Natural killer cell (primary cell): ENCODE data around the gene RGS19. TPM values are rescaled to one million over a fixed set of nuclear protein-coding genes. Genes with fewer than 3 reads are reported as not detected.
A peak's percentile ranks its signal among the peaks of the same experiment; 100 is the strongest.

Source experiments
- ATAC-seq, 3 donors: fragments of 150-1000 bp in 2 of 3; fragments of 200-7000 bp in 1 of 3; cut with Tn5 transposase; 1 replicate in 1 of 3; 2 replicates in 2 of 3; pipeline ENCODE4 v1.10.0; 2021; ENCODE audit warnings: mild to moderate bottlenecking in 2 of 3, moderate library complexity in 2 of 3
- DNase-seq, 2 donors: peaks; one replicate each; pipeline versions ENCODE4 v3.0.0 to v3.0.0-alpha.2; 2013 to 2021; ENCODE audit warnings: mixed read lengths in 1 of 2
- H3K27ac ChIP-seq: one replicate; pipeline ENCODE4 v1.5.1; 2013; ENCODE audit warnings: mild to moderate bottlenecking, low read length
- H3K27me3 ChIP-seq: one replicate; pipeline ENCODE4 v1.6.1; 2013; ENCODE audit warnings: low read length; ENCODE audit not compliant: control insufficient read depth, insufficient read depth
- H3K36me3 ChIP-seq: one replicate; pipeline ENCODE4 v1.6.1; 2013; ENCODE audit warnings: low read length; ENCODE audit not compliant: control insufficient read depth, insufficient read depth
- H3K4me1 ChIP-seq: one replicate; pipeline ENCODE4 v1.6.1; 2013; ENCODE audit warnings: low read length; ENCODE audit not compliant: control insufficient read depth, insufficient read depth
- H3K4me3 ChIP-seq: one replicate; pipeline ENCODE4 v1.5.1; 2013; ENCODE audit warnings: low read length
- H3K9me3 ChIP-seq: one replicate; pipeline ENCODE4 v1.6.1; 2013; ENCODE audit warnings: low read length; ENCODE audit not compliant: control insufficient read depth, insufficient read depth
- H3K27ac Mint-ChIP-seq, 2 donors: one replicate each; pipeline ENCODE4 v1.8.0; 2022; ENCODE audit warnings: mild to moderate bottlenecking in 2 of 2, mixed read lengths in 2 of 2, moderate library complexity in 1 of 2
- H3K27me3 Mint-ChIP-seq, 2 donors: one replicate each; pipeline ENCODE4 v1.8.0; 2022; ENCODE audit warnings: low read depth in 2 of 2, mixed read lengths in 2 of 2
- H3K36me3 Mint-ChIP-seq: one replicate; pipeline ENCODE4 v1.8.0; 2022; ENCODE audit warnings: mixed read lengths
- H3K4me1 Mint-ChIP-seq, 2 donors: one replicate each; pipeline ENCODE4 v1.8.0; 2022; ENCODE audit warnings: mixed read lengths in 2 of 2
- H3K4me3 Mint-ChIP-seq: one replicate; pipeline ENCODE4 v1.8.0; 2022; ENCODE audit warnings: mild to moderate bottlenecking, moderate library complexity, mixed read lengths
- H3K9me3 Mint-ChIP-seq, 2 donors: one replicate each; pipeline ENCODE4 v1.8.0; 2022; ENCODE audit warnings: mixed read lengths in 2 of 2
- WGBS: methylation state at CpG from one replicate; pipeline ENCODE4 v1.1.7; 2013; ENCODE audit warnings: missing lambda C conversion rate; ENCODE audit not compliant: insufficient coverage; 5-methylcytosine and 5-hydroxymethylcytosine counted together
- intact Hi-C: fragments of 100-400 bp; cut with micrococcal nuclease; formaldehyde crosslinking; loops from one replicate; pipeline ENCODE4 v1.14.2; 2022
- total RNA-seq, 4 donors: library from RNA; stranded (reverse); fragments of 120-200 nt in 1 of 4; gene quantifications; one replicate each; pipeline versions ENCODE4 v1.2.3 to v1.2.4, GENCODE V29; 2013 to 2022
- TF ChIP-seq, protein P1 (sequence below): fragments of 200-600 bp; IDR thresholded peaks from one replicate; pipeline ENCODE4 v1.8.0; 2022; ENCODE audit warnings: antibody characterized with exemption

Gene RGS19
- total RNA-seq, 3 donors from 2014 or later (not counting 1 experiment from before 2014, with no cell fraction given) = 61.9 to 76.4 (median 68.2) TPM

DNA sequence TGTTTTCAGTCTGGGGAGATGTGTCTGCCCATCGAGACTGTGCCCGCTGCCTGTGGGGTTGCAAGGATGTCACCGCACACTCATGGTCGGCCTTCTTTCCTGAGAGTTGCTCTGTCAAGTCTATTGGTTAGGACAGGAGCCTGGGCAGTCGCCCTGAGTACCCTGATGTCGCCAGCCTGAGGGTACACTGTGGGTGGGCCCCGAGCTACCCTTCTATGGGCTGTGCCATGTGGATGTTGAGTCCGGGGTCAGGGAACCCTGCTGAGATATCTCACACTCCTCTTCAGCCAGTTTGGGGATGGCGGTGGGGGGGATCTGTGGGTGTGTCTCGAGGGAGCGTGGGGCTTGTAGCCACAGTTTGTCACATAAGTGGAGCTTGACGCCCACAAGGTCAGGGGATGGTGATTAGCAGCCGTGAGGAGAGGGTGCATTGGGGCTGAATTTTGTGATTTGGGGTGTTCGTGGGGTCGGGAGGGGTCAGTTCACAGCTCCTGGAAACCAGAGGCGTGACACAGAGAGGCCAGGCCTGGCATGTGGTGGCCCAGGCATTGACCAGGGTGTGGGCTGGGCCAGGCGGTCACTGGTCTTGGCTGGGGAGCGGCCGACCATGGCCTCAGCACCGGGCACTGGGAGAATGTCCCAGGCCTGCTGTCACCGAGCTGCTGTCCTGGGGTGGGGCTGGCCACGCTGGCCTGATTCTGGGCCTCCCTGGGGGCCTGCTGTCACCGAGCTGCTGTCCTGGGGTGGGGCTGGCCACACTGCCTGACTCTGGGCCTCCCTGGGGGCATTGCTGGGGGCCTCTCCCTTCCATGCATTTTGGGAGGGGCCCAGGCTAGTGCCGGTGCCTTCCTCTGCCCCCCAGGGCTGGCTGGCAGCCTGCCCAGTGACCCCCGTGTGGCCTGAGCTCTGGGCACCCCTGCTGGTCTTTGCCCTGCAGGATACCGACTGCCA lies 29.7 kb upstream of the RGS19 start:
- no peak for DNase-seq
- H3K9me3 Mint-ChIP-seq = no peaks in the 10 kb centered on the region
- Histone ChIP-seq H3K36me3 (no peaks in the 10 kb centered on the region), H3K4me3 (no peak overlapping the region), H3K27ac (no peak overlapping the region), H3K27me3 (no peaks in the 10 kb centered on the region), H3K9me3 (no peaks in the 10 kb centered on the region), H3K4me1 (peaks cover 10% of the 10 kb centered on the region)
- TF ChIP-seq, protein P1, sequence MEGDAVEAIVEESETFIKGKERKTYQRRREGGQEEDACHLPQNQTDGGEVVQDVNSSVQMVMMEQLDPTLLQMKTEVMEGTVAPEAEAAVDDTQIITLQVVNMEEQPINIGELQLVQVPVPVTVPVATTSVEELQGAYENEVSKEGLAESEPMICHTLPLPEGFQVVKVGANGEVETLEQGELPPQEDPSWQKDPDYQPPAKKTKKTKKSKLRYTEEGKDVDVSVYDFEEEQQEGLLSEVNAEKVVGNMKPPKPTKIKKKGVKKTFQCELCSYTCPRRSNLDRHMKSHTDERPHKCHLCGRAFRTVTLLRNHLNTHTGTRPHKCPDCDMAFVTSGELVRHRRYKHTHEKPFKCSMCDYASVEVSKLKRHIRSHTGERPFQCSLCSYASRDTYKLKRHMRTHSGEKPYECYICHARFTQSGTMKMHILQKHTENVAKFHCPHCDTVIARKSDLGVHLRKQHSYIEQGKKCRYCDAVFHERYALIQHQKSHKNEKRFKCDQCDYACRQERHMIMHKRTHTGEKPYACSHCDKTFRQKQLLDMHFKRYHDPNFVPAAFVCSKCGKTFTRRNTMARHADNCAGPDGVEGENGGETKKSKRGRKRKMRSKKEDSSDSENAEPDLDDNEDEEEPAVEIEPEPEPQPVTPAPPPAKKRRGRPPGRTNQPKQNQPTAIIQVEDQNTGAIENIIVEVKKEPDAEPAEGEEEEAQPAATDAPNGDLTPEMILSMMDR = no peak
- no peak overlapping the region for H3K27ac Mint-ChIP-seq
- H3K4me3 Mint-ChIP-seq = no peak overlapping the region
- H3K36me3 Mint-ChIP-seq = no peaks in the 10 kb centered on the region
- no peak for ATAC-seq
- WGBS = 84% methylated on average over 26 of the region's 26 CpGs
- H3K4me1 Mint-ChIP-seq = peaks cover 0 to 11% of the 10 kb centered on the region in 2 donors
- H3K27me3 Mint-ChIP-seq = peaks cover 0 to 9% of the 10 kb centered on the region in 2 donors
- intact Hi-C loops = no loop called here

DNA sequence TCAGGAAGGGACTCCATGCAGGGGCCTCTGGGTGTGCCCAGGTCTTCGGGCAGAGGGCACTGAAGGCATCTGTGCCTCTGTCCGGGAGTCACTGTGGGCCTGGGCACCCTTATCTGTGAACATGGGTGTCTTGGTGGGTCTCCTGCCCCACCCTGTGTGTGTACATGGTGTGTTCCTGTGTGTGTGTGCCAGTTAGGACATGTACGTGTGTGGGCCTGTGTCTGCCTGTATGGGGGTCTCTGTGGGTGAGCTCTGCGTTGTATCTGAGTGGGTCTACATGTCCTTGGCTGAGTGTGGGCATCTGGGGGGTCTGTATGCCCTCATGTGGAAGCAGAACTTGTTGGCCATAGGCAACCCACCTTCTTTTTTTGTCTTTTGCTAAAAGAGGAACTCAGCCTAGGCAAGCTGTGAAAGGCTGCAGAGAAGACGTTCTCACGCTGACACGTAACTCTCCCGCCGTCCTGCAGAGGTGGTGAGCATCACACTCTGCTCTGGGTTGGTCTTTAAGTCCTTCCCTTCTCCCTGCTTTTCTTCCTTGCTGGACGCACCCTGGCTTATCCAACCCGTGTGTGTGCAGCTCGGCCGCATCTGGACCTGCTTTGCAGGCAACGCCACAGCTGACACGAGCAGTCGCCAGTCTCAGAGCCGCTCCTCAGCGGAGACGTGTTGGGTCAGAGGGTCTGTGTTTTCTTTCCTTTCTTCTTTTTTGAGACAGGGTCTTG lies 28.6 kb upstream of the RGS19 start:
- TF ChIP-seq, protein P1 = no peak
- H3K36me3 Mint-ChIP-seq = no peaks in the 10 kb centered on the region
- 46% methylated on average over 19 of the region's 19 CpGs for WGBS
- DNase-seq = peak in 1 of 2 donors; percentile 13
- H3K27me3 Mint-ChIP-seq = peaks cover 5 to 19% of the 10 kb centered on the region in 2 donors
- H3K9me3 ChIP-seq = no peaks in the 10 kb centered on the region
- H3K4me1 Mint-ChIP-seq = peaks cover 0 to 11% of the 10 kb centered on the region in 2 donors
- intact Hi-C loops = no loop called here
- no peak overlapping the region for H3K4me3 Mint-ChIP-seq
- peaks cover 10% of the 10 kb centered on the region for H3K4me1 ChIP-seq
- H3K36me3 ChIP-seq = no peaks in the 10 kb centered on the region
- H3K27ac ChIP-seq = peak overlapping the region; percentile 49
- no peak overlapping the region for H3K27ac Mint-ChIP-seq
- H3K27me3 ChIP-seq = peaks cover 4% of the 10 kb centered on the region
- H3K4me3 ChIP-seq = no peak overlapping the region
- ATAC-seq = no peak
- H3K9me3 Mint-ChIP-seq = no peaks in the 10 kb centered on the region

DNA sequence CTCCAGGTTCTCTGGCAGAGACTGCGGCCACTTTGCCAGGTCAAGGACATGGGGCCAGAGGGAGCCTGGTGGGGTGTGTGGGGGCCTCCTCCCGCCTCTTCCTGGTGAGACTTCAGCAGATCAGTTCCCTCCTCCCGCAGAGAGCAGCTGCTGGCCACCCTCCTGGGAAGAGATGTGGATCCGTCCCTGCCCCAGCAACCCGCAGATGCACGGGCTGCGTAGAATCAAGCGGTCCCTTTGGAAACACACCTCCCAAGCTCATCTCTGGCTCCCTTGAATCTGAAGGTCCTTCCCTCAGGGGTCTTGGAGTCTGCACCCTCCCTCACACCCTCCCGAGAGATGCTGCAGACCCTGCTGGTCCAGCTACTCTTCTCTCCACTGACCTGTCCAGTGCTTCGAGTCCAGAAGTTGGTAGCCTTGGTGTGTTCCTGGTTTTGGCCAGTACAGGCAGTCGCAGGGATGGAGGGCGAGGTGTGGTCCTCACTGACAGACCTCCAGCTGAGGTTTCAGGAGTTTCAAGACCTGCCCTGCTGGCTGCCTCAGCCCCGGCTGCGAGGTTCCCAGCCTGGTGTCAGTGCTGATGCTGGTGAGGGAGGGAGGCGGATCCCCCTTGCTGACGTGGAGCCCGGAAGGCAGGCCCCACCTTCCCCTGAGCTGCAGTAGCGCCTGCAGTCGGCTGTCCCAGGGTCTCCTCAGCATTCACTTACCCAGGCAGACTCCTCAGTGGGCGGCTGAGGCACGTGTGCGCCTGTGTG lies 27.8 kb upstream of the RGS19 start, which contains the start of gene NPBWR2:
TSS of gene NPBWR2 (minus strand) at position 585 of the 755 bp plus-strand sequence. CDS start 734 bp downstream, outside the sequence.
- peak within 1 kb of the TSS; percentile 49 for H3K27ac ChIP-seq
- DNase-seq (peak; percentile 15 to 59), ATAC-seq (peak in 2 of 3 donors; percentile 55 to 72)
- Mint-ChIP-seq H3K36me3 (no peaks in the 10 kb centered on the region), H3K27me3 (peaks cover 5 to 22% of the 10 kb centered on the region in 2 donors), H3K4me3 (no peak within 1 kb of the TSS), H3K4me1 (peaks cover 0 to 15% of the 10 kb centered on the region in 2 donors), H3K27ac (no peak within 1 kb of the TSS), H3K9me3 (no peaks in the 10 kb centered on the region)
- no peak within 1 kb of the TSS for H3K4me3 ChIP-seq
- peaks cover 17% of the 10 kb centered on the region for H3K4me1 ChIP-seq
- H3K36me3 ChIP-seq = no peaks in the 10 kb centered on the region
- TF ChIP-seq, protein P1 = no peak
- intact Hi-C loops = no loop called here
- no peaks in the 10 kb centered on the region for H3K9me3 ChIP-seq
- 60% methylated on average over 22 of the region's 22 CpGs for WGBS
- H3K27me3 ChIP-seq = peaks cover 7% of the 10 kb centered on the region
